ENCODE results near the gene GREB1L. TPM values are rescaled to one million over a fixed set of nuclear protein-coding genes. Genes with fewer than 3 reads are reported as not detected.

Gene GREB1L
- polyA plus RNA-seq, 1 donor (not counting 4 experiments of a cell fraction or from before 2014, with no cell fraction given): 5.5 TPM

DNA sequence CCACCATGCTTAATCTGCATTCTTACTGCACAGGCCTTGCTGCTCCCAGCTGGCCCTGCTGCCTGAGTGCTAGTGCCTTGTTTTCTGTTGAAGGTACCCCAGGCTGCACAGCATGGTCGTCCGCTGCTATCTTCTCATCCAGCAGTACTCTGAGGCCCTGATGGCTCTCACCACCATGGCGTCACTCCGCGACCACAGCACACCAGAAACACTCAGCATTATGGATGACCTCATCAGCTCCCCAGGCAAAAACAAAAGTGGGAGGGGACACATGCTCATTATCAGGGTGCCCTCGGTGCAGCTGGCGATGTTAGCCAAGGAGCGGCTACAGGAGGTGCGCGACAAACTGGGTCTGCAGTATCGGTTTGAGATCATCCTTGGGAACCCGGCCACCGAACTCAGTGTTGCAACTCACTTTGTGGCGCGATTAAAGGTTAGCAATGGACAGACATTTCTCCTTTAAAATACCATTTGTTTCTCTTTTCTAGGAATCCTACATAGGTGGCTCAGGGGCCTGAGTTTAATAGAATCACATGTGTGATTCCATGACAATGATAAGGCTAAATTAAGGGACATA lies 248.0 kb downstream of the GREB1L start:
- no peaks in the 10 kb centered on the region for H3K4me1 ChIP-seq (ENCODE audit: control insufficient read depth, extremely low read depth, insufficient read depth, low read length)
- H3K79me2 ChIP-seq (ENCODE audit: control insufficient read depth, insufficient read depth, low read length): no peaks in the 10 kb centered on the region
- no peak overlapping the region for H3K27ac ChIP-seq (ENCODE audit: control insufficient read depth, insufficient read depth, low read length)
- H2AFZ ChIP-seq (ENCODE audit: control insufficient read depth, low read length): no peak overlapping the region
- no peak overlapping the region for H3K4me3 ChIP-seq (ENCODE audit: control insufficient read depth in 2 of 3, extremely low read depth in 1 of 3, insufficient read depth in 2 of 3, low read depth in 1 of 3, low read length in 3 of 3)
- no peaks in the 10 kb centered on the region for H3K36me3 ChIP-seq (ENCODE audit: control insufficient read depth in 2 of 2, extremely low read depth in 1 of 2, insufficient read depth in 2 of 2, low read length in 2 of 2)
- FAIRE-seq (no peak), DNase-seq (ENCODE audit: low read depth, low spot score) (no peak)
- dilution Hi-C loops (cut with MboI; ENCODE audit: extremely low pct_ligation_motif_present, low sequenced_read_pairs): no loop called here
- no peak for TF ChIP-seq EZH2 (IDR thresholded peaks at IDR 0.05; ENCODE audit: low read length)
- TF ChIP-seq, protein P1, sequence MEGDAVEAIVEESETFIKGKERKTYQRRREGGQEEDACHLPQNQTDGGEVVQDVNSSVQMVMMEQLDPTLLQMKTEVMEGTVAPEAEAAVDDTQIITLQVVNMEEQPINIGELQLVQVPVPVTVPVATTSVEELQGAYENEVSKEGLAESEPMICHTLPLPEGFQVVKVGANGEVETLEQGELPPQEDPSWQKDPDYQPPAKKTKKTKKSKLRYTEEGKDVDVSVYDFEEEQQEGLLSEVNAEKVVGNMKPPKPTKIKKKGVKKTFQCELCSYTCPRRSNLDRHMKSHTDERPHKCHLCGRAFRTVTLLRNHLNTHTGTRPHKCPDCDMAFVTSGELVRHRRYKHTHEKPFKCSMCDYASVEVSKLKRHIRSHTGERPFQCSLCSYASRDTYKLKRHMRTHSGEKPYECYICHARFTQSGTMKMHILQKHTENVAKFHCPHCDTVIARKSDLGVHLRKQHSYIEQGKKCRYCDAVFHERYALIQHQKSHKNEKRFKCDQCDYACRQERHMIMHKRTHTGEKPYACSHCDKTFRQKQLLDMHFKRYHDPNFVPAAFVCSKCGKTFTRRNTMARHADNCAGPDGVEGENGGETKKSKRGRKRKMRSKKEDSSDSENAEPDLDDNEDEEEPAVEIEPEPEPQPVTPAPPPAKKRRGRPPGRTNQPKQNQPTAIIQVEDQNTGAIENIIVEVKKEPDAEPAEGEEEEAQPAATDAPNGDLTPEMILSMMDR (optimal IDR thresholded peaks at IDR 0.05 in 1 of 3, IDR thresholded peaks at IDR 0.05 in 1 of 3, conservative IDR thresholded peaks at IDR 0.05 in 1 of 3; ENCODE audit: extremely low read depth in 1 of 3, insufficient read depth in 2 of 3, low read length in 3 of 3): no peak
- no peaks in the 10 kb centered on the region for H3K9me3 ChIP-seq (ENCODE audit: control insufficient read depth, low read depth, low read length)
- no peaks in the 10 kb centered on the region for H4K20me1 ChIP-seq (ENCODE audit: control insufficient read depth, extremely low read depth, insufficient read depth, low read length)
- H3K9ac ChIP-seq (ENCODE audit: control insufficient read depth, extremely low read depth, insufficient read depth, low read length): no peak overlapping the region
- H3K27me3 ChIP-seq (ENCODE audit: control insufficient read depth, extremely low read depth, insufficient read depth, low read length): no peaks in the 10 kb centered on the region
- H3K4me2 ChIP-seq (ENCODE audit: control insufficient read depth, extremely low read depth, insufficient read depth, low read depth, low read length): no peak overlapping the region
- H3K9me1 ChIP-seq (ENCODE audit: control insufficient read depth, extremely low read depth, insufficient read depth, low read length): no peaks in the 10 kb centered on the region

DNA sequence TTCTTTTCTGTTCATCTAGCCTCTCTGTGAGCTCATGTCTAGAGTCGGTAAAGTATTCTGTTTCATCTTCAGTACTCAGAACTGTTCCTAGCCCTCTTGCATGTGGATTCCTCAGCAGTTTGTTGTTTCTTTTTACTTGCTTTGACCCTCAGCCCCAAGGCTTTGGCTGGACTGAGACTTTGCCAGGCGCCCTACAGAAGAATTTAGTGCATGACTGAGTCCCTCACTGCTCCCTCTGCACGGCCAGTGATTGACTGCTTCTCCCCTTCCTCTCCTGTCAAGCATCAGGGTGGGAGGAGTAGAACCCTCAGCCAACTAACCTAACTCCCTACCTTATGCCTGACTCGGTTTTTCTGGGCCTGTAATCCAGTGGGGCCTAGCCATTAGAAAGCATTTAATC lies 248.7 kb downstream of the GREB1L start:
- no peaks in the 10 kb centered on the region for H3K9me3 ChIP-seq (ENCODE audit: control insufficient read depth, low read depth, low read length)
- TF ChIP-seq EZH2 (IDR thresholded peaks at IDR 0.05; ENCODE audit: low read length): no peak
- TF ChIP-seq, protein P1 (optimal IDR thresholded peaks at IDR 0.05 in 1 of 3, IDR thresholded peaks at IDR 0.05 in 1 of 3, conservative IDR thresholded peaks at IDR 0.05 in 1 of 3; ENCODE audit: extremely low read depth in 1 of 3, insufficient read depth in 2 of 3, low read length in 3 of 3): no peak
- dilution Hi-C loops (cut with MboI; ENCODE audit: extremely low pct_ligation_motif_present, low sequenced_read_pairs): no loop called here
- no peaks in the 10 kb centered on the region for H3K79me2 ChIP-seq (ENCODE audit: control insufficient read depth, insufficient read depth, low read length)
- no peaks in the 10 kb centered on the region for H3K36me3 ChIP-seq (ENCODE audit: control insufficient read depth in 2 of 2, extremely low read depth in 1 of 2, insufficient read depth in 2 of 2, low read length in 2 of 2)
- H3K4me1 ChIP-seq (ENCODE audit: control insufficient read depth, extremely low read depth, insufficient read depth, low read length): no peaks in the 10 kb centered on the region
- no peaks in the 10 kb centered on the region for H3K9me1 ChIP-seq (ENCODE audit: control insufficient read depth, extremely low read depth, insufficient read depth, low read length)
- FAIRE-seq (no peak), DNase-seq (ENCODE audit: low read depth, low spot score) (no peak)
- H3K4me2 ChIP-seq (ENCODE audit: control insufficient read depth, extremely low read depth, insufficient read depth, low read depth, low read length): no peak overlapping the region
- H2AFZ ChIP-seq (ENCODE audit: control insufficient read depth, low read length): no peak overlapping the region
- no peaks in the 10 kb centered on the region for H4K20me1 ChIP-seq (ENCODE audit: control insufficient read depth, extremely low read depth, insufficient read depth, low read length)
- no peak overlapping the region for H3K4me3 ChIP-seq (ENCODE audit: control insufficient read depth in 2 of 3, extremely low read depth in 1 of 3, insufficient read depth in 2 of 3, low read depth in 1 of 3, low read length in 3 of 3)
- no peak overlapping the region for H3K9ac ChIP-seq (ENCODE audit: control insufficient read depth, extremely low read depth, insufficient read depth, low read length)
- H3K27me3 ChIP-seq (ENCODE audit: control insufficient read depth, extremely low read depth, insufficient read depth, low read length): no peaks in the 10 kb centered on the region
- no peak overlapping the region for H3K27ac ChIP-seq (ENCODE audit: control insufficient read depth, insufficient read depth, low read length)

All from keratinocyte (primary cell).